ENCODE results near the gene ATP6V0E1. TPM values are rescaled to one million over a fixed set of nuclear protein-coding genes. Genes with fewer than 3 reads are reported as not detected.

The ATP6V0E1 gene
- total and polyA plus RNA-seq, 2 donors (not counting 3 experiments of a cell fraction or from before 2014, with no cell fraction given): 217 to 278 TPM

- no peak for TF ChIP-seq POLR2AphosphoS5 (IDR thresholded peaks at IDR 0.05; ENCODE audit: insufficient read depth, low read depth, low read length)
- TF ChIP-seq FOS (IDR thresholded peaks at IDR 0.05; ENCODE audit: borderline replicate concordance, insufficient read depth, low read length): no peak
- TF ChIP-seq GATA2 (IDR thresholded peaks at IDR 0.05; ENCODE audit: insufficient read depth, insufficient read length, low read depth, low read length): no peak
- no peak for TF ChIP-seq MAX (IDR thresholded peaks at IDR 0.05; ENCODE audit: insufficient read depth, insufficient read length)
- no peak for TF ChIP-seq MYC (IDR thresholded peaks at IDR 0.05; ENCODE audit: low read depth, low read length)
- no peak for TF ChIP-seq CTCF (IDR thresholded peaks at IDR 0.05; ENCODE audit: extremely low read depth in 1 of 2, insufficient read depth in 1 of 2, low read depth in 1 of 2, low read length in 2 of 2)
- no peak for TF ChIP-seq JUN (IDR thresholded peaks at IDR 0.05; ENCODE audit: borderline replicate concordance, insufficient read depth, insufficient read length, low read depth)
- no peak for TF ChIP-seq POLR2A (IDR thresholded peaks at IDR 0.05; ENCODE audit: low read depth, low read length)
- TF ChIP-seq EZH2 (IDR thresholded peaks at IDR 0.05; ENCODE audit: borderline replicate concordance, low read depth, low read length, severe bottlenecking): no peak
- no peak overlapping the region for H2AFZ ChIP-seq (ENCODE audit: low read depth, low read length)
- no peaks in the 10 kb centered on the region for H3K27me3 ChIP-seq (ENCODE audit: control insufficient read depth in 2 of 2, insufficient read depth in 2 of 2, low read length in 2 of 2)
- H4K20me1 ChIP-seq (replicated peaks; ENCODE audit: control insufficient read depth, extremely low read depth, insufficient read depth, low read length): no peaks in the 10 kb centered on the region
- no peak overlapping the region for H3K9ac ChIP-seq (replicated peaks; ENCODE audit: extremely low read depth, insufficient read depth, low read length)
- H3K9me3 ChIP-seq (replicated peaks; ENCODE audit: control insufficient read depth, insufficient read depth, low read length): no peaks in the 10 kb centered on the region
- DNase-seq (ENCODE audit: low read depth, low spot score): no peak
- H3K79me2 ChIP-seq (ENCODE audit: control insufficient read depth, insufficient read depth, low read length): no peaks in the 10 kb centered on the region
- no peak for FAIRE-seq
- H3K4me2 ChIP-seq (ENCODE audit: insufficient read depth, low read length): no peak overlapping the region
- CTCF ChIA-PET: interaction anchor here (0.8 to 13.5 kb wide), 3 partner anchors 11 to 233 kb away, joined by 3 to 413 read pairs (median 13); no protein-coding TSS in a partner anchor
- peaks cover 0 to 11% of the 10 kb centered on the region in 2 experiments for H3K36me3 ChIP-seq (ENCODE audit: control insufficient read depth in 2 of 2, extremely low read depth in 1 of 2, insufficient read depth in 2 of 2, low read length in 2 of 2)
- dilution Hi-C loops (cut with MboI; ENCODE audit: extremely low pct_ligation_motif_present, low sequenced_read_pairs) (no loop called here), intact Hi-C loops (cut with micrococcal nuclease) (no loop called here)
- no peaks in the 10 kb centered on the region for H3K9me1 ChIP-seq (replicated peaks; ENCODE audit: control insufficient read depth, extremely low read depth, insufficient read depth, low read length)
- peaks cover 14% of the 10 kb centered on the region for H3K4me1 ChIP-seq (ENCODE audit: control insufficient read depth, extremely low read depth, insufficient read depth, low read length)
- H3K4me3 ChIP-seq (replicated peaks in 1 of 3; ENCODE audit: insufficient read depth in 1 of 3, low read depth in 1 of 3, low read length in 3 of 3): no peak overlapping the region
- peak overlapping the region; percentile 95 for H3K27ac ChIP-seq (ENCODE audit: insufficient read depth, low read depth, low read length)
- BruUV-seq (replicated peaks): no TSS peak
- POLR2A ChIA-PET: no interaction called here
Observed at GRCh38 chr5:172942556-172942955, 41.0 kb upstream of the ATP6V0E1 start.

All from endothelial cell of umbilical vein (primary cell).